Fibroblast of skin of abdomen (primary cell): ENCODE data around the gene HEXIM1.

Source experiments
- DNase-seq: peaks from one replicate; pipeline ENCODE4 v3.0.0-alpha.2; 2013

HEXIM1 gene

GRCh38 chr17:45129940-45130680 is 18.2 kb upstream of the HEXIM1 start:
- DNase-seq: no peak

- no peak for DNase-seq
These were observed 17.3 kb upstream of the HEXIM1 start for GRCh38 chr17:45130681-45131615.

DNA sequence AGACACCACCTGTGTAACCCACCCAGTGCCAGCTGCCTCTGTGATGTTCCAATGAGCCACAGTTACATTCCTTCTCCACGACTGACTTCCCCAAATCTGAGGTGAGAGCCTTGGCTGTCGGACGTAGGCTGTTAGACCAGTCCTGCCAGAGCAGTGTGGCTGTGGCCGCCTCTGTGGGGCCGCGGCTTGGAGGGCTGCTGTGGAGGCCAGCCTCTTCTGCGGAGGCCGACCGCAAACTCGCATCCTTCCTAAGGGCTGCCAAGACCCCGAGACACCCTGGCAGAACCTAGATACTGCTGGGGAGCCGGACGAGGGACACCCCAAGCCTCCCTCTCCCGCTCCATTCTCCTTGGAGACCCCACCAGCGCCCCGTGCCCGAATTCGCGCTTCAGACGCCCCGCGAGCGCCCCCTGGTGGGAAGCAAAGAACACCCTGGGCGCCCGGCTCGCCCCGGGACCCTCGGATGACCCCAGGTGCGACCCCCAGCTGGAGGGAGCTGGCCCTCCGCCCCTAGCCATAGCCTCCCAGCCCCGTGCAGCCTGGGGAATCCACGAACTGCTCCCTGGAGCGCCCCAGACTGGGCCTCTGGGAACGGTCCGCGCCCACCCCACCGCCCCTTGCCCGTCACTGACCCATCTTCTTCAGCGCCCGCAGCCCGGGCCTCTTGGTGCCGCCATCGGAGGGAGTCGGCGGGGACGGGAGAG is 16.5 kb upstream of the HEXIM1 start:
- peak; percentile 28 for DNase-seq

DNA sequence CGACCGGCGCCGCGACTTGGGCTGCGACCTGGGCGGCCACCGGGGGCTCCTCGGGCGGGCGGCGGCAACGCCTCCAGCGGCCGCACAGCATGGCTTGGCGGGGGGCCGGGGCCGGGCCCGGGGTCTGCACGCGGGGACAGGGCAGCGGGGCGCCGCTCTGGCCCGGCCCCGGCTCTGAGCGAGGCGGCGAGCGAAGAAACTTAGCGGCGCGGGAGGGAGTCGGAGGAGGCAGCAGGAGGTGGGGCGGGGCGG is 16.0 kb upstream of the HEXIM1 start, which contains the start of gene PLCD3:
Gene PLCD3, minus strand, starts transcription at position 196 of the 252 bp plus-strand sequence. Its CDS starts 105 bp downstream, at position 91.
- DNase-seq: no peak

GRCh38 chr17:45132572-45133463 is 15.5 kb upstream of the HEXIM1 start:
- DNase-seq: peak; percentile 74

- peak; percentile 96 for DNase-seq
These were observed 12.9 kb upstream of the HEXIM1 start, which contains the start of gene ACBD4 for GRCh38 chr17:45135192-45135977. TSS of gene ACBD4 (plus strand) at chr17:45135687. CDS start at chr17:45136145, 458 bp downstream.

DNA sequence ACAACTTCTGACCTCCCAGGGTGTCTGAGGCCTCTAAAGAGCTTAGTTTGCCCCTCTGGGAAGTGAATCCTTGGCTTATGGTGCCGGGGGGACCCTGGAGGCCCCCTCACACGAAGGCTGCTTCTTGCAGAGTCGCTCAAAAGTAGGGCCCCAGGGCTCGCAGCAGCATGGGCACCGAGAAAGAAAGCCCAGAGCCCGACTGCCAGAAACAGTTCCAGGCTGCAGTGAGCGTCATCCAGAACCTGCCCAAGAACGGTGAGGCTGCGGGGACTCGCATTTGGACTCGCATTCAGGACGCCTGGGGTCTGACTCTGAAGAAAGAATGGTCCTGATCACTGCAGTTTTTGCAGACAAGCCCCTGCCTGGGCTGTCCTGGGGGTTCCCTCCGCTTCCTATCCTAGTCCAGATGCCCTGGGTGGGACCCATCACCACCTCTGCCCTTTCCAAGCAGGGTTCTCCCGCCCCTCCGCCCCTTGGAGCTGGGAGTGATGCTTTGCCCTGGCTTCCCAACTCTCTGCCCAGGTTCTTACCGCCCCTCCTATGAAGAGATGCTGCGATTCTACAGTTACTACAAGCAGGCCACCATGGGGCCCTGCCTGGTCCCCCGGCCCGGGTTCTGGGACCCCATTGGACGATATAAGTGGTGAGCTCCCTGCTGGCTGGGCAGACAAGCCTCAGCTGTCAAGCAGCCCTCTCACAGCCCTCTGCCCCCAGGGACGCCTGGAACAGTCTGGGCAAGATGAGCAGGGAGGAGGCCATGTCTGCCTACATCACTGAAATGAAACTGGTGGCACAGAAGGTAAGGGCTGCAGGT is 12.1 kb upstream of the HEXIM1 start:
- DNase-seq: no peak

DNA sequence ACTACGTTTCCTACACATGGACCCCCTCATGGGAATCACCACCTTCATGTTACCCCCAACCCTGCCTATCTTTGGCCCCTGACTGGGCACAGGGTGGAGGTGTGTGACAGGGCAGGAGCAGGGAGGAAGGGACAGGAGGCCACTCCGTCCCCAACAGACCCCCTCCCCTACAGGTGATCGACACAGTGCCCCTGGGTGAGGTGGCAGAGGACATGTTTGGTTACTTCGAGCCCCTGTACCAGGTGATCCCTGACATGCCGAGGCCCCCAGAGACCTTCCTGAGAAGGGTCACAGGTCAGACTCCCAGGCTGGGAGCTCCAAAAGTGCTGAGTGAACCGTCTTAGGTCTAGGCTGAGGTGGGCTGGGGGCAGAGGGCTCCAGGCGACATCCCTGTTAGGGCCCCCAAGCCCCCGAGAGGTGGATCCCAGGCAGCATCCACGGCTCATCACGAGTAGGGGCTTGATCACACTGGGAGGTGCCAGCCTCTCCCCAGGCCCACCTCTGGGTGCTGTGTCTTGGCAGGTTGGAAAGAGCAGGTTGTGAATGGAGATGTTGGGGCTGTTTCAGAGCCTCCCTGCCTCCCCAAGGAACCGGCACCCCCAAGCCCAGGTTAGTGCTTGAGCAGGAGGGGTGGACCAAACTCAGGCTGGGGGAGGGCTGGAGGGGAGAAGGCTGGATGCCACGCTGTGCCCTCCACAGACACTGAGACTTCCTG is 11.3 kb upstream of the HEXIM1 start:
- no peak for DNase-seq

GRCh38 chr17:45137561-45138305 is 10.5 kb upstream of the HEXIM1 start:
- no peak for DNase-seq

DNA sequence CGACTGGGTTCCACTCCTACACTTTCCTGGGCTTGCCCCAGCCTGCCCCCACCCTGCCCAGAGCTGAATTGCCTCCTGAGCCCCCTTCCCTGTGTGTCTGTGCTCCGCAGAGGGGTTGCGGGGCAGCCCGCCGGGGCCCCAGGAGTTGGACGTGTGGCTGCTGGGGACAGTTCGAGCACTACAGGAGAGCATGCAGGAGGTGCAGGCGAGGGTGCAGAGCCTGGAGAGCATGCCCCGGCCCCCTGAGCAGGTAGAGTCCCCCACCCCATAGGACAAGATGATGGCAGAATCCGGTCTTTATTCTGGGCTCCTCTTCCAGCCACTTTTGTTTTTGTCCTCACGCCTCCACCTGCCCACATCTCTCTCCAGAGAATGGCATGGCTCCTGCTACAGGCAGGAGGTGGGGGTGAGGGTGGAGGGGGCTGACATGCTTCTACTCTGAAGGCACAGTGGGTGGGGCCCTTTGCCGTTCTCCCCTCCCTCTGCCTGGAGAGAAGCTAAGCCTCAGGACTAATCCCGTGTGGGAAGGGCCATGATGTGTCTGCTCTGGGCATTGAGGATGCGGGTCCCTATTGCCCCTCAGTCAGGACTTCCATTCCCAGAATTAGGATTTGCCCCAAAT is 9.3 kb upstream of the HEXIM1 start:
- DNase-seq: no peak

GRCh38 chr17:45139533-45139920 is 8.7 kb upstream of the HEXIM1 start:
- DNase-seq: no peak

DNA sequence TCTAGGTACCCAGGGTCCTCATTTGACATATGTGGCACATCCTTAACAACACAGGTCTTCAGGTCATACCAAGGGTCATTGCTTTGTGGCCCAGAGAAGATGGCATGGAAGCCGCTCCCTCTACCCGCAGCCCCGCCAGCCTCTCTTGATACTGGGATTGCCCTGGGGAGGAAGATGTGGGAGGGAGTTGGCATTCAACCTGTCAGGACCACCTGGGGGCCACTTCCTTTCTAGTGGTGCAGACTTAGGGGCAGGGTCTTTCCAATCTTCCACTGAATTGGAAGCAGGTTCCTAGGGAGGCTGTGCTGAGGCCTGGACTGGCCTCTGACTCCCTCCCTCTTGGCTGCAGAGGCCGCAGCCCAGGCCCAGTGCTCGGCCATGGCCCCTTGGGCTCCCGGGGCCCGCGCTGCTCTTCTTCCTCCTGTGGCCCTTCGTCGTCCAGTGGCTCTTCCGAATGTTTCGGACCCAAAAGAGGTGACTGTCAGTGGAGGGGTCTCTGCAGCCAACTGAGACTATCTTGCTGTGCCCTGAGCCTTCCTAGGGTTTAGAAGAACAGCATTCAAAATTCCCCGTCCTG is 5.1 kb upstream of the HEXIM1 start:
- no peak for DNase-seq

DNA sequence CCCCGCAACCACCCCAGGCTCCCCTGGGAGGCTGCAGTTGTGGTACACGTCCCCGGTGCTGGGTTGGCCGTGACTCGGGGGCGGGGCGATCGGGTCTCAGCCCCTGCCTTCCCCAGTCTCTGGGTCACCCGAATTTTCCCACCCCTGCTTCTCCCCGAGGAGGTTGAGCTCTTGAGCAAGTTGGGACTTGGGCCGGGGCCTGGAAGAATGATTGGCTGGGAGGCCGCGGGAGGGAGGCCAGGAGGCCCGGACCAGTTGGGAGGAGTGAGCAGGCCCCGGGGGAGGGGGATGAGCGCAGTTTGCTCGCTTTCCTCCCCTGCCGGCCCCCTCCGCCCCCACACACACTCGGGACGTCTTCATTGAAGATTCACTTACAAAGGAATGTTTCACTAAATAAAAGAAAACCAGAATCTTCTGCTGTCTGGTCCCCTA is 4.5 kb upstream of the HEXIM1 start:
- peak; percentile 92 for DNase-seq

DNA sequence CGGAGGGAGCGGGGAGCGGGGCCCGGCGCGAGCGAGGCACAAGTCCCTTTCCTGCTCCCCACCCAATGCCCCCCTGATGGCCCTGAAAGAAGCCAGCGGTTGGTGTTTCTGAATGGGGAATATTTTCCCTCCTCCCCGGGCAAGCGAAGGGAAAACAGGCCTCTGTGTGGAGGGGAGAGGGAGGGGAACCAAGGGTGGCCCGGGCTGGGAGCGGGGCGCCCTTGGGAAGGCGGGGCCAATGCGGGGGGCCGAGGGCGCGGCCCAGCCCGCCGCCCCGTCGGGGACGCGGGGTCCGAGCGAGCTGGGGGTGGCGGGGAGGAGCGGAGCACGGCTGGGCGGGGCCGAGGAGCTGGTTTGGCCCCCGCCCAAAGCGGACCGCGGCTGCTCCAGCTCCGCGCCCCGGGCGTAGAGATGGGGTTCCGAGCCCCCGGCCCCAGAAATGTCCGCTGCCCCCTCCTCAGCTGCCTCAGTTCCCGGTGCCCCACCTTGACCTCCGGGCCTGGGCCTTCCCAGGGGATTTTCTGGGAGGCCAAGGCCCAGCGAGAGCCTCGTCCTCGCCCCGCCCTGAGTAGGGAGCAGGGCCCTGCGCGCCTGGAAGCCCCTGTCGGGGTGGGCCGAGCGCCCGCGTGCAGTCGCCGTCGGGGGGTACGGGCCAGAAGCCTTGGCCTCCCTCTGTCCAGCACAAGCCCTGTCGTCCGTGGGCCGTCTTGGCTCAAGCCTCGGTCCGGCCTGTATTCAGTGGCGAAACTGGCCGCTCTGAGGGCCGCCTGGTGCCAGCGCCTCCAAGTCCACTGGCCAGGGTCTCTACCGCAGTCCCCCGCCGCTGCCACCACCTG is 3.9 kb upstream of the HEXIM1 start:
- DNase-seq: no peak

DNA sequence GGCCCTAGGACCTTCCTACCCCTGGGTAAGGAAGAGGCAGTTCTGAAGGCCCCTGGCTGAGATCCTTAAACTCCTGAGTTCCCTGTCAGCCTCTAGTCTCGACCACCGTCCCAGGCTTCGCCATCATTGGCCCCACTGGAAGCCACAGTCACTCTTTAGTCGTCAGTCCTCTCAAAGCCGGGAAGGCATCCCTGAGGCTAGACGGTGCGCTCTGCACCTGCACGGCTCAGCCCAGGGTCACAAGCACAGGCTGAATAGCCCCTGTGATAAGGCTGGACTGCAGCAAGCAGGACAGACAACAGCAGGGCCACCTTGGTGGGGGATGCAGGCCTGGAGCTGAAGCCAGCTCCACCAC is 3.3 kb upstream of the HEXIM1 start:
- DNase-seq: no peak

- DNase-seq: no peak
These were observed 2.1 kb upstream of the HEXIM1 start for GRCh38 chr17:45146166-45146565.

DNA sequence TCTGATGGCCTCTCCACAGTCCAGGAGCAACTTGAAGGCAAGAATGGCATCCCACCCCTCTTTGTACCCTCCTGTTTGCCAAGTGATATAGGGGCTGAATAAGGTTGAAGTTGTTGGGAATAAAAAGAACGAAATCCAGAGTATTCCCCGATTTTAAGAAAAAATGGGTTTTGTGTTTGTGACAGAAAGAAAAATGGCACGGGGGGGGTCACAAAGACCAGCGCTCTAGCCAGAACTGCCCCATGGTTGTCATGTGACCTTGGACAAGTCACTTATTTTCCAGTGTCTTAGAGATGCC is 1.7 kb upstream of the HEXIM1 start:
- DNase-seq: no peak
